ENCODE results near the gene TAP1. TPM values are rescaled to one million over a fixed set of nuclear protein-coding genes. Genes with fewer than 3 reads are reported as not detected.

The TAP1 gene
- total RNA-seq, 1 experiment from 2014 or later: 12.1 TPM

GRCh38 chr6:32888576-32888975 is 35.1 kb upstream of the TAP1 start:
- no peaks in the 10 kb centered on the region for H3K27me3 ChIP-seq (ENCODE audit: insufficient read depth, low read length)
- no peak for DNase-seq
- Mint-ChIP-seq H3K27ac (no peak overlapping the region), H3K9me3 (no peaks in the 10 kb centered on the region), H3K4me3 (no peak overlapping the region), H3K27me3 (ENCODE audit: low read depth) (peaks cover 7% of the 10 kb centered on the region; the same call in 1 of the 2 replicates), H3K36me3 (ENCODE audit: insufficient read depth in 1 of 3, low read depth in 3 of 3) (no peaks in the 10 kb centered on the region), H3K4me1 (peaks cover 4 to 8% of the 10 kb centered on the region in 2 experiments; a peak in 2 of 4 replicates)
- no peak overlapping the region for H3K4ac ChIP-seq (ENCODE audit: low read depth, low read length)
- peaks cover under 1% of the 10 kb centered on the region for H3K23me2 ChIP-seq (ENCODE audit: insufficient read length, low read depth, low read length, poor library complexity, severe bottlenecking)
- H3T11ph ChIP-seq (ENCODE audit: low read length): no peak overlapping the region
- H4K91ac ChIP-seq (ENCODE audit: insufficient read length, low read depth, low read length): no peak overlapping the region
- no peaks in the 10 kb centered on the region for H3K79me2 ChIP-seq (ENCODE audit: insufficient read depth, low read length)
- no peak overlapping the region for H2BK20ac ChIP-seq (ENCODE audit: low read depth, low read length, poor library complexity, severe bottlenecking)
- no peak overlapping the region for H2BK120ac ChIP-seq (ENCODE audit: low read depth, low read length, poor library complexity, severe bottlenecking)
- H3K9ac ChIP-seq (ENCODE audit: extremely low read depth, insufficient read length, low read length): no peak overlapping the region
- no peaks in the 10 kb centered on the region for H3K4me1 ChIP-seq (ENCODE audit: insufficient read depth, low read length)
- no peak overlapping the region for H2AK5ac ChIP-seq (ENCODE audit: insufficient read length, low read length)
- no peak overlapping the region for H2BK12ac ChIP-seq (ENCODE audit: insufficient read length, low read depth, low read length)
- no peak overlapping the region for H3K23ac ChIP-seq (ENCODE audit: insufficient read length, low read depth, low read length)
- H3K79me1 ChIP-seq (ENCODE audit: insufficient read depth, low read depth, low read length, poor library complexity, severe bottlenecking): no peaks in the 10 kb centered on the region
- TF ChIP-seq CTCF (conservative IDR thresholded peaks at IDR 0.05): no peak
- no peak overlapping the region for H3K4me2 ChIP-seq (ENCODE audit: insufficient read depth, insufficient read length, low read length)
- no peak overlapping the region for H2AFZ ChIP-seq (ENCODE audit: low read length)
- H4K5ac ChIP-seq (ENCODE audit: insufficient read length, low read depth, low read length): no peak overlapping the region
- WGBS (ENCODE audit: extremely low coverage, insufficient read length, low lambda C conversion rate): no CpG with 5 or more reads among the region's 2 CpGs
- H4K20me1 ChIP-seq (ENCODE audit: control insufficient read depth, insufficient read depth, insufficient read length): no peaks in the 10 kb centered on the region
- H3K18ac ChIP-seq (ENCODE audit: insufficient read length, low read depth, low read length): no peak overlapping the region
- H3K14ac ChIP-seq (ENCODE audit: insufficient read depth, low read length): no peak overlapping the region
- H4K8ac ChIP-seq (replicated peaks; ENCODE audit: insufficient read length, low read depth, low read length): no peak overlapping the region
- no peaks in the 10 kb centered on the region for H3K9me3 ChIP-seq (ENCODE audit: control insufficient read depth, low read depth, low read length)
- no peak overlapping the region for H2BK15ac ChIP-seq (ENCODE audit: low read depth, low read length)
- no peak overlapping the region for H3K27ac ChIP-seq (ENCODE audit: insufficient read length, low read depth, low read length)
- no peak overlapping the region for H3K56ac ChIP-seq (ENCODE audit: insufficient read length, low read depth, low read length)
- H2BK5ac ChIP-seq (ENCODE audit: insufficient read length, low read length): no peak overlapping the region
